Heart right ventricle (tissue), 16 donors: ENCODE results near the gene MAP2K5. TPM values are rescaled to one million over a fixed set of nuclear protein-coding genes. Genes with fewer than 3 reads are reported as not detected.

Experiments used
- ATAC-seq, 8 donors: fragments of 200-7000 bp; cut with Tn5 transposase; one replicate each; pipeline ENCODE4 v1.9.1; 2020; ENCODE audit warnings: mild to moderate bottlenecking in 8 of 8, moderate library complexity in 8 of 8, moderate number of reproducible peaks in 1 of 8
- DNase-seq, 2 donors: peaks; one replicate each; pipeline ENCODE4 v3.0.0-alpha.2; 2020
- H3K27ac ChIP-seq, 10 donors: fragments of 200-600 bp; sonication (generic) in 2 of 10; one replicate each; pipeline versions ENCODE4 v1.5.0 to v1.8.0; 2020 to 2022; ENCODE audit warnings: mild to moderate bottlenecking in 3 of 10
- H3K27me3 ChIP-seq, 7 donors: fragments of 200-600 bp; one replicate each; pipeline ENCODE4 v1.8.0; 2021 to 2022; ENCODE audit warnings: mild to moderate bottlenecking in 2 of 7
- H3K36me3 ChIP-seq, 9 donors: fragments of 200-600 bp; sonication (generic) in 1 of 9; one replicate each; pipeline versions ENCODE4 v1.5.0 to v1.8.0; 2020 to 2022; ENCODE audit warnings: mild to moderate bottlenecking in 2 of 9
- H3K4me1 ChIP-seq, 9 donors: fragments of 200-600 bp; sonication (generic) in 1 of 9; one replicate each; pipeline versions ENCODE4 v1.5.0 to v1.8.0; 2020 to 2022; ENCODE audit warnings: mild to moderate bottlenecking in 4 of 9
- H3K4me3 ChIP-seq, 10 donors: fragments of 200-600 bp; sonication (generic) in 2 of 10; one replicate each; pipeline versions ENCODE4 v1.5.0 to v1.8.0; 2020 to 2022; ENCODE audit warnings: mild to moderate bottlenecking in 7 of 10, moderate library complexity in 2 of 10
- H3K9me3 ChIP-seq, 11 donors: fragments of 200-600 bp in 10 of 11; sonication (generic) in 2 of 11; one replicate each; pipeline versions ENCODE4 v1.5.0 to v1.8.0; 2013 to 2022; ENCODE audit warnings: mild to moderate bottlenecking in 2 of 11, control low read depth in 1 of 11, moderate library complexity in 1 of 11
- WGBS, 2 donors: extraction: QIAGEN DNeasy Blood & Tissue Kit; methylation state at CpG; one replicate each; pipeline ENCODE4 v1.1.7; 2013; ENCODE audit warnings: inconsistent platforms in 1 of 2; 5-methylcytosine and 5-hydroxymethylcytosine counted together
- intact Hi-C, 10 donors: fragments of 100-400 bp; cut with DNase I; formaldehyde crosslinking; loops; one replicate each; pipeline versions ENCODE4 v1.11.1 to v1.14.2; 2022
- polyA plus RNA-seq, 2 donors: library from polyadenylated mRNA; stranded (reverse); fragments of 200-250 nt; gene quantifications; one replicate each; pipeline ENCODE4 v1.2.3, GENCODE V29; 2013
- total RNA-seq, 10 donors: library from RNA; stranded (reverse); fragmentation: NEBNext Ultra II Directional in 3 of 10; extraction: Animal tissue kit (Norgen Biotek cat#: 25700) in 3 of 10; gene quantifications; one replicate each; pipeline versions ENCODE4 v1.2.1 to v1.2.4, GENCODE V29; 2021 to 2023
- TF ChIP-seq, protein P1 (sequence below), 9 donors: fragments of 200-600 bp; sonication (generic) in 2 of 9; IDR thresholded peaks; one replicate each; pipeline versions ENCODE4 v1.5.0 to v1.8.0; 2021 to 2022; ENCODE audit warnings: antibody characterized with exemption in 9 of 9, mild to moderate bottlenecking in 5 of 9, moderate library complexity in 1 of 9
- donor health status: Arrhythmogenic right ventricular cardiomyopathy.
- donor health status: ischemic (EF 13 %, LVEDD 7.1; RV severe dilation, severe dysfunction).
- donor health status: healthy with polysubstance abuse.
- donor health status: DM: no; HTN: yes; CAD: no.
- donor health status: DM: no; HTN: no; CAD: no.
- donor health status: ischemic (EF 25% LVEDD 6.9; RV normal size, moderate dysfunction).
- donor health status: ischemic (EF 25% LVEDD 5.7; RV mildly dilated, moderate dysfunction).
- donor health status: healthy.
- donor health status: DM: yes; HTN: yes; CAD: no.
- donor health status: Ischemic cardiomyopathy.
- donor health status: ischemic (EF 35%, LVEDD 5.7; RV mildly dilated, moderate dysfunction).
- donor health status: nonischemic (EF 11% LVEDD 7.7; RV severe dilation, severe dysfunction).
- donor health status: DM: yes; HTN: yes; CAD: no.
- donor health status: PGD.
- donor health status: ischemic (EF 29% LVEDD 5.4; RV normal size, mild dysfunction).
- donor health status: nonischemic (EF 23%, LVEDD 6.1; RV moderate dilation, normal function).

The MAP2K5 gene
- total and polyA plus RNA-seq, 12 donors = 7.7 to 34.3 (median 21.0) TPM

DNA sequence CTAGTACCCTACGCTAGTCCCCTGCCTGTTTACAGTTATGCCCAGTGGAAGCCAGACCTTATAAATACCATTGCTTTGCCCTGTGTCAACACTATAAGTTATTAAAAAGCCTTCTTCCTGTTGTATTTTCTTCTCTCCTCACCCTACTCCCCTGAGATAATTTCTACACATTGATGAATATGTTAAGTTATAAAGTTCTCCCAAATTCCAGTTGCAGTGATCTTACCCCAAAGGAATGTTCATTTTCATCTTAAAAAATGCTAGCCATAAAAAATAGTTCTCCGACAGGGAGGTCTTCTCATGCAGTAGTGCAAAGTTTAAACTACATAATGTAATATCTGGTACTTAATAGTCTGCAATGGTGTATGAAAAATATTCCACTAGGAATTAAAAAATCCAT lies 58.6 kb downstream of the MAP2K5 start:
- no peaks in the 10 kb centered on the region for H3K4me1 ChIP-seq
- no peak for ATAC-seq
- peaks cover 0 to 55% (median 0%) of the 10 kb centered on the region in 9 donors for H3K36me3 ChIP-seq
- intact Hi-C loops = no loop called here
- TF ChIP-seq, protein P1, sequence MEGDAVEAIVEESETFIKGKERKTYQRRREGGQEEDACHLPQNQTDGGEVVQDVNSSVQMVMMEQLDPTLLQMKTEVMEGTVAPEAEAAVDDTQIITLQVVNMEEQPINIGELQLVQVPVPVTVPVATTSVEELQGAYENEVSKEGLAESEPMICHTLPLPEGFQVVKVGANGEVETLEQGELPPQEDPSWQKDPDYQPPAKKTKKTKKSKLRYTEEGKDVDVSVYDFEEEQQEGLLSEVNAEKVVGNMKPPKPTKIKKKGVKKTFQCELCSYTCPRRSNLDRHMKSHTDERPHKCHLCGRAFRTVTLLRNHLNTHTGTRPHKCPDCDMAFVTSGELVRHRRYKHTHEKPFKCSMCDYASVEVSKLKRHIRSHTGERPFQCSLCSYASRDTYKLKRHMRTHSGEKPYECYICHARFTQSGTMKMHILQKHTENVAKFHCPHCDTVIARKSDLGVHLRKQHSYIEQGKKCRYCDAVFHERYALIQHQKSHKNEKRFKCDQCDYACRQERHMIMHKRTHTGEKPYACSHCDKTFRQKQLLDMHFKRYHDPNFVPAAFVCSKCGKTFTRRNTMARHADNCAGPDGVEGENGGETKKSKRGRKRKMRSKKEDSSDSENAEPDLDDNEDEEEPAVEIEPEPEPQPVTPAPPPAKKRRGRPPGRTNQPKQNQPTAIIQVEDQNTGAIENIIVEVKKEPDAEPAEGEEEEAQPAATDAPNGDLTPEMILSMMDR (IDR thresholded peaks at IDR 0.05) = no peak
- H3K27ac ChIP-seq = no peak overlapping the region
- WGBS, 2 donors = 94 to 99% methylated on average over 2 of the region's 2 CpGs
- no peaks in the 10 kb centered on the region for H3K27me3 ChIP-seq
- no peaks in the 10 kb centered on the region for H3K9me3 ChIP-seq
- H3K4me3 ChIP-seq = no peak overlapping the region
- no peak for DNase-seq

DNA sequence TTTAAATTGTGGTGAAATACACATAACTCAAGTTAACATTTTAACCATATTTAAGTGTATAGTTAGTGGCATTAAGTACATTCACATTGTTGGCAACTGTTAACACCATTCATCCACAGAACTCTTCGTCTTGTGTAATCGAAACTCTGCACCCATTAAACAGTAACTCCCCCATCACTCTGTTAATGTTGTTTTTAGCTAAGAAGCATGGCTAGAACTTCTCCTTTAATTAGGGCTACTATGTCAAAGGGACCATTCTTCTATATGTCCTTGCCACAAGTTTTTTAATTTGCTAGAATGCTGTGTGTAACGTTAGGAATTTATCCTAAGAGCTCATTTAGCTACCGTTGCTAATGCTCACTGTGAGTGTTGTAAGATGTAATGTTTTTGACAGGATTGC lies 60.6 kb downstream of the MAP2K5 start:
- H3K4me3 ChIP-seq = no peak overlapping the region
- intact Hi-C loops = no loop called here
- no peaks in the 10 kb centered on the region for H3K4me1 ChIP-seq
- no peaks in the 10 kb centered on the region for H3K9me3 ChIP-seq
- no peaks in the 10 kb centered on the region for H3K27me3 ChIP-seq
- no peak for DNase-seq
- H3K36me3 ChIP-seq = peaks cover 0 to 44% (median 0%) of the 10 kb centered on the region in 9 donors
- H3K27ac ChIP-seq = no peak overlapping the region
- TF ChIP-seq, protein P1 (IDR thresholded peaks at IDR 0.05) = no peak
- 95 to 96% methylated on average over 4 of the region's 4 CpGs for WGBS, 2 donors
- ATAC-seq = no peak

DNA sequence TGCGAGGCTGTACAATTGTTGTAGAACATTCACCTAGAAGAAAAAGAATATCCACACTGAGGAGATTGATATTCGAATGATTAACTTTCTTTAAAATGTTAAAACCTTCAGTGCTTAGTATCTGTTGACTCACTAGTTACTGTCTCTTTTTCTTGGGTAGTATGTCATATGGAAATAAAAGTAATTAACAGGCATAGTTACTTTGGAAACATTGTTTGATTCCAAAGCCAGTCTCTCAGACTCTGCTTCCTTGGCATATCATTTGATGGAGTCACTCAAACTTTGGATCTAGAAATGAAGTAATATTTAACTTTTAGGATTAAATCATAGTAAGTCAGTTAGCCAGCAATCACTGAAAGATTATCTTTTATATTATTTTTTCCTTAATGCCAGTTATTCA lies 63.4 kb downstream of the MAP2K5 start:
- Histone ChIP-seq H3K27me3 (no peaks in the 10 kb centered on the region), H3K4me3 (no peak overlapping the region), H3K9me3 (no peaks in the 10 kb centered on the region), H3K4me1 (no peaks in the 10 kb centered on the region), H3K36me3 (peaks cover 0 to 30% (median 0%) of the 10 kb centered on the region in 9 donors), H3K27ac (no peak overlapping the region)
- WGBS, 2 donors = 95 to 100% methylated on average over 2 of the region's 2 CpGs
- DNase-seq (no peak), ATAC-seq (no peak)
- TF ChIP-seq, protein P1 (IDR thresholded peaks at IDR 0.05) = no peak
- intact Hi-C loops = no loop called here

DNA sequence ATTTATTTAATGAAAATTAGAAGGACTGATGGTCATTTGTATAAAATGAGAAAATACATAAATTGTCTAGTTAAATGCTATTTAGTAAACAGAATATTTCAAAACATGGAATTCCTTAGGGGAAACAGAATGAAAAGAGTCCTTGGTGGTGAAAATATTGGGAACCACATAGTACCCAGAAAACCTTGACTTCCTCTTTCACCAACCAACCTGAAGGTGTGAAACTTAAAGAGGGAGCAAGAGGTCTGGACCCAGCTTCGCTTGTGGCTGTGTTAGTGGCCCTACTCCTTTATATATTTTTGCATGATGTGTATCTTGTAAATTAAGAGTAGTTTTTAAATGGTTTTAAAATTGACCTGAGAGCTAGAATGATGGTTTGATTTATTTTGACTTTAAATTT lies 64.2 kb downstream of the MAP2K5 start:
- Histone ChIP-seq H3K27ac (no peak overlapping the region), H3K4me1 (peaks cover 0 to 4% (median 0%) of the 10 kb centered on the region in 9 donors), H3K27me3 (no peaks in the 10 kb centered on the region), H3K4me3 (no peak overlapping the region), H3K9me3 (no peaks in the 10 kb centered on the region), H3K36me3 (peaks cover 0 to 22% (median 0%) of the 10 kb centered on the region in 9 donors)
- DNase-seq (no peak), ATAC-seq (no peak)
- TF ChIP-seq, protein P1 (IDR thresholded peaks at IDR 0.05) = no peak
- intact Hi-C loops = no loop called here
- 98 to 100% methylated on average over 1 of the region's 1 CpG for WGBS, 2 donors
